Activated naive CD4-positive, alpha-beta T cell treated with anti-CD3 and anti-CD28 coated beads, Interleukin-2, amount 50 U/mL, for 72 hours (primary cell): ENCODE data around the gene PIK3R6. TPM values are rescaled to one million over a fixed set of nuclear protein-coding genes. Genes with fewer than 3 reads are reported as not detected.
A peak's percentile ranks its signal among the peaks of the same experiment; 100 is the strongest.

Source experiments
- ATAC-seq, 2 donors: fragments of 150-1000 bp; cut with Tn5 transposase; 2 replicates each; pipeline ENCODE4 v1.10.0; 2021; ENCODE audit warnings: mild to moderate bottlenecking in 2 of 2, moderate library complexity in 2 of 2
- DNase-seq, 2 donors: peaks; one replicate each; pipeline ENCODE4 v3.0.0; 2021 to 2022; ENCODE audit warnings: low spot score in 2 of 2
- H3K27ac Mint-ChIP-seq, 2 donors: one replicate each; pipeline ENCODE4 v1.8.0; 2022; ENCODE audit warnings: mild to moderate bottlenecking in 2 of 2, mixed read lengths in 2 of 2
- H3K36me3 Mint-ChIP-seq, 2 donors: one replicate each; pipeline ENCODE4 v1.8.0; 2022; ENCODE audit warnings: mixed read lengths in 2 of 2
- H3K9me3 Mint-ChIP-seq, 2 donors: one replicate each; pipeline ENCODE4 v1.8.0; 2022; ENCODE audit warnings: mixed read lengths in 2 of 2
- total RNA-seq, 2 donors: library from RNA; stranded (reverse); gene quantifications; one replicate each; pipeline ENCODE4 v1.2.3, GENCODE V29; 2022

PIK3R6 gene
- total RNA-seq, result 1 to 10 TPM in 1 of 2 donors, under 1 TPM in 1; 0.23 to 4.3 TPM

GRCh38 chr17:8867361-8867981 is at the start of gene PIK3R6:
PIK3R6 (minus strand) TSS chr17:8867674; CDS start chr17:8849794, 17,880 bp downstream.
- ATAC-seq (peak; percentile 36 to 48), DNase-seq (peak in 1 of 2 donors; percentile 51)
- Mint-ChIP-seq H3K9me3 (no peaks in the 10 kb centered on the region), H3K27ac (peak within 1 kb of the TSS in 1 of 2 donors; percentile 84), H3K36me3 (no peaks in the 10 kb centered on the region)

- Mint-ChIP-seq H3K27ac (peak overlapping the region in 1 of 2 donors; percentile 4), H3K36me3 (peaks cover 0 to 35% of the 10 kb centered on the region in 2 donors)
- no peak for DNase-seq
Measured at GRCh38 chr17:8916466-8916865, 49.0 kb upstream of the PIK3R6 start.

GRCh38 chr17:8914554-8914953 is 47.1 kb upstream of the PIK3R6 start:
- ATAC-seq, result no peak
- H3K27ac Mint-ChIP-seq, result peak overlapping the region in 1 of 2 donors; percentile 44
- peaks cover 0 to 5% of the 10 kb centered on the region in 2 donors for H3K9me3 Mint-ChIP-seq
- peaks cover 0 to 27% of the 10 kb centered on the region in 2 donors for H3K36me3 Mint-ChIP-seq
- no peak for DNase-seq

More at GRCh38 chr17:8916466-8916865, 49.0 kb upstream of the PIK3R6 start:
- ATAC-seq, result no peak
- H3K9me3 Mint-ChIP-seq, result peaks cover 0 to 5% of the 10 kb centered on the region in 2 donors

GRCh38 chr17:8913879-8914278 is 46.4 kb upstream of the PIK3R6 start:
- no peak for ATAC-seq
- no peak for DNase-seq
- Mint-ChIP-seq H3K9me3 (peaks cover 0 to 2% of the 10 kb centered on the region in 2 donors), H3K27ac (no peak overlapping the region), H3K36me3 (peaks cover 0 to 24% of the 10 kb centered on the region in 2 donors)

- no peak for ATAC-seq
- H3K27ac Mint-ChIP-seq, result peak overlapping the region; percentile 28 to 86
- DNase-seq, result no peak
- no peaks in the 10 kb centered on the region for H3K9me3 Mint-ChIP-seq
- H3K36me3 Mint-ChIP-seq, result peaks cover 0 to 26% of the 10 kb centered on the region in 2 donors
Measured at GRCh38 chr17:8913091-8913490, 45.6 kb upstream of the PIK3R6 start.

GRCh38 chr17:8912084-8912981 is 44.9 kb upstream of the PIK3R6 start:
- H3K36me3 Mint-ChIP-seq, result peaks cover 0 to 23% of the 10 kb centered on the region in 2 donors
- DNase-seq, result no peak
- no peaks in the 10 kb centered on the region for H3K9me3 Mint-ChIP-seq
- ATAC-seq, result no peak
- peak overlapping the region; percentile 28 to 86 for H3K27ac Mint-ChIP-seq

GRCh38 chr17:8910969-8911604 is 43.6 kb upstream of the PIK3R6 start:
- Mint-ChIP-seq H3K36me3 (peaks cover 0 to 16% of the 10 kb centered on the region in 2 donors), H3K27ac (peak overlapping the region; percentile 28 to 84), H3K9me3 (no peaks in the 10 kb centered on the region)
- ATAC-seq (no peak), DNase-seq (no peak)

- Mint-ChIP-seq H3K36me3 (peaks cover under 1 to 22% of the 10 kb centered on the region in 2 donors), H3K9me3 (no peaks in the 10 kb centered on the region), H3K27ac (peak overlapping the region in 1 of 2 donors; percentile 80)
- no peak for DNase-seq
- ATAC-seq, result no peak
Measured at GRCh38 chr17:8909586-8910270, 42.3 kb upstream of the PIK3R6 start.

GRCh38 chr17:8905331-8905730 is 37.9 kb upstream of the PIK3R6 start:
- DNase-seq, result no peak
- no peak overlapping the region for H3K27ac Mint-ChIP-seq
- ATAC-seq, result no peak
- no peaks in the 10 kb centered on the region for H3K9me3 Mint-ChIP-seq
- H3K36me3 Mint-ChIP-seq, result peaks cover 17 to 48% of the 10 kb centered on the region in 2 donors

GRCh38 chr17:8904686-8905085 is 37.2 kb upstream of the PIK3R6 start:
- no peak for ATAC-seq
- no peak overlapping the region for H3K27ac Mint-ChIP-seq
- no peaks in the 10 kb centered on the region for H3K9me3 Mint-ChIP-seq
- H3K36me3 Mint-ChIP-seq, result peaks cover 17 to 53% of the 10 kb centered on the region in 2 donors
- peak in 1 of 2 donors; percentile 34 for DNase-seq

GRCh38 chr17:8904201-8904600 is 36.7 kb upstream of the PIK3R6 start:
- ATAC-seq, result no peak
- no peak for DNase-seq
- H3K9me3 Mint-ChIP-seq, result no peaks in the 10 kb centered on the region
- peaks cover 17 to 53% of the 10 kb centered on the region in 2 donors for H3K36me3 Mint-ChIP-seq
- H3K27ac Mint-ChIP-seq, result peak overlapping the region in 1 of 2 donors; percentile 44

GRCh38 chr17:8900626-8901585 is 33.4 kb upstream of the PIK3R6 start:
- DNase-seq (peak in 1 of 2 donors; percentile 61), ATAC-seq (peak; percentile 8 to 21)
- H3K9me3 Mint-ChIP-seq, result no peaks in the 10 kb centered on the region
- peak overlapping the region; percentile 75 to 80 for H3K27ac Mint-ChIP-seq
- H3K36me3 Mint-ChIP-seq, result peaks cover 17 to 68% of the 10 kb centered on the region in 2 donors

GRCh38 chr17:8900207-8900606 is 32.7 kb upstream of the PIK3R6 start:
- ATAC-seq (no peak), DNase-seq (no peak)
- Mint-ChIP-seq H3K27ac (peak overlapping the region; percentile 5 to 80), H3K36me3 (peaks cover 17 to 65% of the 10 kb centered on the region in 2 donors), H3K9me3 (no peaks in the 10 kb centered on the region)

GRCh38 chr17:8898636-8899035 is 31.2 kb upstream of the PIK3R6 start:
- DNase-seq (no peak), ATAC-seq (no peak)
- Mint-ChIP-seq H3K9me3 (no peaks in the 10 kb centered on the region), H3K36me3 (peaks cover 8 to 52% of the 10 kb centered on the region in 2 donors), H3K27ac (peak overlapping the region in 1 of 2 donors; percentile 80)

GRCh38 chr17:8898126-8898525 is 30.7 kb upstream of the PIK3R6 start:
- no peak for ATAC-seq
- peak in 1 of 2 donors; percentile 25 for DNase-seq
- H3K36me3 Mint-ChIP-seq, result peaks cover 8 to 52% of the 10 kb centered on the region in 2 donors
- peak overlapping the region in 1 of 2 donors; percentile 50 for H3K27ac Mint-ChIP-seq
- no peaks in the 10 kb centered on the region for H3K9me3 Mint-ChIP-seq
